BLaER1 treated with 17β-estradiol and CSF1 and Interleukin-3, amounts not matched to agents 10 nM and 100 nM (cell line): ENCODE results near the gene INO80C.
"Not testable (repeated sequence)": the region's sequence is repeated elsewhere in the genome, so short reads cannot be mapped to it uniquely, and the experiment has no call there.

ENCODE experiments used
- H3K27ac ChIP-seq, 11 experiments: shearing (Covaris generic); formaldehyde crosslinking; 2 replicates each; pipeline ENCODE4 v1.8.1; 2022
- H3K27me3 ChIP-seq, 11 experiments: shearing (Covaris generic); formaldehyde crosslinking; 2 replicates each; pipeline ENCODE4 v1.8.1; 2022
- H3K36me3 ChIP-seq, 11 experiments: shearing (Covaris generic); formaldehyde crosslinking; 2 replicates each; pipeline ENCODE4 v1.8.1; 2022
- H3K4me1 ChIP-seq, 10 experiments: shearing (Covaris generic); formaldehyde crosslinking; 2 replicates each; pipeline ENCODE4 v1.8.1; 2022
- H3K4me2 ChIP-seq, 11 experiments: shearing (Covaris generic); formaldehyde crosslinking; 2 replicates each; pipeline ENCODE4 v1.8.1; 2022
- H3K4me3 ChIP-seq, 10 experiments: shearing (Covaris generic); formaldehyde crosslinking; 2 replicates each; pipeline ENCODE4 v1.8.1; 2022
- H3K9ac ChIP-seq, 11 experiments: shearing (Covaris generic); formaldehyde crosslinking; 2 replicates each; pipeline ENCODE4 v1.8.1; 2022
- H3K9me3 ChIP-seq, 11 experiments: shearing (Covaris generic); formaldehyde crosslinking; replicated peaks in 1 of 11; 2 replicates each; pipeline ENCODE4 v1.8.1; 2022
- H4K20me1 ChIP-seq, 11 experiments: shearing (Covaris generic); formaldehyde crosslinking; 2 replicates each; pipeline ENCODE4 v1.8.1; 2022
- Cebpa-rat ChIP-seq, 11 experiments: shearing (Covaris generic); IDR thresholded peaks; 2 replicates each; pipeline ENCODE4 v1.8.1; 2022

Gene INO80C

DNA sequence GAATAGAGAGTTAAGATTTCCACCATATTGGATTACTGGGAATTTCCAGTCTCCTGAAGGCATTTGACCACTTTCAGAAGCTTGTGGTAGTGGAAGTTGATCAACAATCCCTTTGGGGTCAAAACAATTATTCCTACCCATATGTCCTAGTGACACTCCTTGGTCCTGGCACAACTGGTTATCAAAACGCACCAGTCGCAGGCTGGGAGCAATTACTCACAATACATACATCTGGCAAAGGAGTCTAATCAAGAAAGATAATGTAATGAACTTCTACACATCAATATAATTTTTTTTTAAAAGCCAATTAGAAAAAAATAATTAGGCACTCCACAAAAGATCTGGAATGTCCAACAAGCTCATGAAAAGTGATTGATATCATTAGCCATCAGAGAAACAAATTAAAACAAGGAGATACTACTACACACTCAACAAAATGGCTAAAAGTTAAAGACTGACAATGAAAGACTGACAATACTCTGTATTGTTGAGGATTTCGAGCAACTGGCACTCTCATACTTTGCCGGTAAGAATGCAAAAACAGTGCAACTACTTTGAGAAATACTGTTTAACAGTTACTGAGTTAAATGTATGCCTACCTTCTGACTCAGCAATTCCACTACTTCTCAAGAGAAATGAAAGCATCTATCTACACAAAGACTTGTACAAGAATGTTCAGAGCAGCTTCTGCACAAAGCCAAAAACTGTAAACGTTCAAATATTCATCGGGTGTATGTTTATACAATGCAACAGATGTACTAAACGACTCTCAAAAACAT lies 2.0 kb downstream of the INO80C start:
- TF ChIP-seq Cebpa-rat (IDR thresholded peaks at IDR 0.05), result no peak
- peaks cover 0 to 17% (median 0%) of the 10 kb centered on the region in 11 experiments; a peak in 10 of 22 replicates for H3K9me3 ChIP-seq
- peak overlapping the region in 2 of 10 experiments; percentile 65 to 72; a peak in 1 of 20 replicates for H3K4me3 ChIP-seq
- peaks cover 0 to 20% (median 0%) of the 10 kb centered on the region in 11 experiments; a peak in 2 of 22 replicates for H4K20me1 ChIP-seq
- H3K36me3 ChIP-seq, result 0 out of 22 replicates have a peak, but pooled peaks cover 0 to 5% (median 0%) of the 10 kb centered on the region in 11 experiments
- H3K27me3 ChIP-seq, result no peaks in the 10 kb centered on the region
- H3K4me1 ChIP-seq, result peaks cover 39 to 62% (median 54%) of the 10 kb centered on the region in 10 experiments
- no peak overlapping the region for H3K27ac ChIP-seq
- no peak overlapping the region for H3K9ac ChIP-seq
- H3K4me2 ChIP-seq, result peak overlapping the region; percentile 78 to 95 (median 91)

DNA sequence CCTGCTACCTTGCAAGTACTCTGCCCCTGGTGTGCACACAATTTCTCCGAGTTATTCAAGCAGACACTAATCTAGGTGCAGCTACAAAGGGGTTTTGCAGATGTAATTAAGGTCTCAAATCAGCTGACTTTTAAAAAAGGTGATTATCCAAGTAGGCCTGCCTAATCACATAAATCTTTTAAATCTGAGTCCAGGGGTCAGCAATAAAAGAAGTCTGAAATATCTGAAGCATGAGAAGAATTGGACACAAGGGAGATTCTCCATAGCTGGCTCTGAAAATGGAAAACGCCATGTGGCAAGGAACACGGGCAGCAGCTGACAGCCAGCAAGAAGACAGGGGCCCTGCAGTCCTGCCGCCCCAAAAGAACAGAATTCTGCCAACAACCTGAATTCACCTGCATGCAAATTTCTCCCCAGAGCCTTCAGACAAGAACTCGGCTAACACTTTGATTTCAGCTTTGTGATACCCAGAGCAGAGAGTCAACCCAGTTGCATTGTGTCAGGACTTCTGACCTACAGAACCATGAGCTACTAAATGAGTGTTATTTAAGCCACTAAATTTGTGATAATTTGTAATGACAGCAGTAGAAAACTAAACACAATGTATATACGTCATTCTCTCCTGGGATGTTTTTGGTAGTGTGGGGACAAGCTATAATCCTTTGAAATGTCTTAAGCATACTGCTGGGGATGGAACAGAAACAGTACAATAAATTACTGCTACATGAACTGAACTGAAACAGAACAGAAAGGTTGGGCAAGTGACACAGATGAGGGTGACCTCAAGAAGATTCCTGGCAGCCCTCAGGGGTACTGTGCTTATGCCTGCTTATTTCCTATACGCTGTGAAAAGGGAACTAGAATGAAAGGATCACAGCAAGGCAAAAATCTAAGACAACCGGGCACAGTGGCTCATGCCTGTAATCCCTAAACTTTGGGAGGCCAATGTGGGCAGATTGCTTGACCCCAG lies 3.2 kb downstream of the INO80C start:
- H3K27ac ChIP-seq, result no peak overlapping the region; a peak in 1 of 22 replicates
- peaks cover 0 to 32% (median 0%) of the 10 kb centered on the region in 11 experiments; a peak in 2 of 22 replicates for H4K20me1 ChIP-seq
- TF ChIP-seq Cebpa-rat (IDR thresholded peaks at IDR 0.05), result no peak
- no peaks in the 10 kb centered on the region for H3K27me3 ChIP-seq
- 0 out of 22 replicates have a peak, but pooled peaks cover 0 to 5% (median 0%) of the 10 kb centered on the region in 11 experiments for H3K36me3 ChIP-seq
- H3K9me3 ChIP-seq, result peaks cover 0 to 17% (median 0%) of the 10 kb centered on the region in 11 experiments; a peak in 10 of 22 replicates
- H3K4me1 ChIP-seq, result peaks cover 45 to 61% (median 53%) of the 10 kb centered on the region in 10 experiments
- H3K4me2 ChIP-seq, result peak overlapping the region; percentile 35 to 95 (median 90)
- no peak overlapping the region for H3K9ac ChIP-seq
- no peak overlapping the region for H3K4me3 ChIP-seq

DNA sequence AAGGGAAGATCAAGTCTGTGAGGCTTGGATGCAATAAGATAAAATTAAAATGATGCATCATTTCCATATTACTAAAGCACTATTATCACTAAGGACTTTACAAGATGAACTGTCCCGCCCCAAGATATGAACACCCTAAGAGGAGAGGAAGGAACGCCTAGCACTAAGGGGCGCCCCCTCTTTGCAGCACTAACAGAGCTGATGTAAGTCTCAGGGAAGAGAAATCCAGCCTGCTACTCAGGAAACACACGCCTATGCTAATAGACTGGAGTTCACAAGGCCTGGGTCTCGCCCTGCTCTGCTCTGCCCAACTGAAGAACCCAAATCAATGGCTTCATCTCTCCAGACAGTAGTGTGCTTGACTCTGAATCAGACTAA lies 6.1 kb downstream of the INO80C start:
- Histone ChIP-seq H3K27ac (peak overlapping the region in 9 of 11 experiments; percentile 9 to 59 (median 39); a peak in 13 of 22 replicates), H3K9ac (peak overlapping the region in 7 of 11 experiments; percentile 1 to 55 (median 20); a peak in 4 of 22 replicates), H3K9me3 (peaks cover 0 to 14% (median 4%) of the 10 kb centered on the region in 11 experiments; a peak in 15 of 22 replicates), H3K27me3 (no peaks in the 10 kb centered on the region), H3K4me3 (no peak overlapping the region), H4K20me1 (peaks cover 0 to 34% (median 0%) of the 10 kb centered on the region in 11 experiments; a peak in 2 of 22 replicates), H3K4me1 (peaks cover 36 to 51% (median 45%) of the 10 kb centered on the region in 10 experiments), H3K4me2 (peak overlapping the region; percentile 26 to 71 (median 62)), H3K36me3 (peaks cover 0 to 11% (median 0%) of the 10 kb centered on the region in 11 experiments; a peak in 2 of 22 replicates)
- no peak for TF ChIP-seq Cebpa-rat (IDR thresholded peaks at IDR 0.05)

DNA sequence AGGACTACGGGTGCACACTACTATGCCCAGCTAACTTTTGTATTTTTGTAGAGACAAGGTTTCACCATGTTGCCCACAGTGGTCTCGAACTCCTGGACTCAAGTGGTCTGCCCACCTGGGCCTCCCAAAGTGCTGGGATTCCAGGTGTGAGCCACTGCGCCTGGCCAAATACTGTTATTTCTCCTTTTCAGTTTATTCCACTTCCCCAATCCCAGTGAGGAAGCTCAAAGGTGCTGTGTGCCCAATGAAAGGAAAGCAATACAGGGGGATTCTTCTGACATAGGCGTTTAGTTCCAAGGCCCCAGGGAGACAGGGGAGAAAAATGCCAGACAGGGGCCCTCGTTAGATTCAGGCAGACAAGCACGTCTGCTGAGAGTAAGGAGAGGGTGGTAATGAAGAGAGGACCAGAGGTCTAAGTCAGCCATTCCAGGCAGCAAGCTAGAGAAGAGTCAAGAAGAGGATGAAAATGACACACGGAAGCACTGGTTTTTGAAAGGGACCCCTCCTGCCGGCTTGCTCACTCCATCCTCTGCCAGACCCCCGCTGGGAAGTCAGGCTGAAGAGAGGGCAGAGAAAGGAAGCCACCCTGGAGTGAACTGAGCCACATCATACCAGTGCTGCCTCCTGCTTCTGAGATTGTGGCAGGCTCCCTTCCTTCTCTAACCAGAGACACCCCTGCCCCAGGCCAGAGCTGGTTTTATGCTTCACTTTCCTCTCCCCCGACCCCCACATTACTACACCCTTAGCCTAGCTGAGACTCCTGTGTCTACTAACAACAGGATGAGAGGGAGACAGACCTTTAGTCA lies 6.7 kb downstream of the INO80C start:
- Histone ChIP-seq H3K9me3 (peaks cover 0 to 14% (median 4%) of the 10 kb centered on the region in 11 experiments; a peak in 15 of 22 replicates), H3K9ac (peak overlapping the region in 7 of 11 experiments; percentile 1 to 55 (median 20); a peak in 7 of 22 replicates), H3K4me1 (peaks cover 30 to 45% (median 39%) of the 10 kb centered on the region in 10 experiments), H3K4me3 (no peak overlapping the region), H3K27me3 (no peaks in the 10 kb centered on the region), H4K20me1 (peaks cover 0 to 34% (median 0%) of the 10 kb centered on the region in 11 experiments; a peak in 2 of 22 replicates), H3K27ac (peak overlapping the region in 10 of 11 experiments; percentile 4 to 59 (median 29); a peak in 15 of 22 replicates), H3K36me3 (peaks cover 0 to 11% (median 0%) of the 10 kb centered on the region in 11 experiments; a peak in 2 of 22 replicates), H3K4me2 (peak overlapping the region; percentile 26 to 71 (median 62))
- no peak for TF ChIP-seq Cebpa-rat (IDR thresholded peaks at IDR 0.05)

DNA sequence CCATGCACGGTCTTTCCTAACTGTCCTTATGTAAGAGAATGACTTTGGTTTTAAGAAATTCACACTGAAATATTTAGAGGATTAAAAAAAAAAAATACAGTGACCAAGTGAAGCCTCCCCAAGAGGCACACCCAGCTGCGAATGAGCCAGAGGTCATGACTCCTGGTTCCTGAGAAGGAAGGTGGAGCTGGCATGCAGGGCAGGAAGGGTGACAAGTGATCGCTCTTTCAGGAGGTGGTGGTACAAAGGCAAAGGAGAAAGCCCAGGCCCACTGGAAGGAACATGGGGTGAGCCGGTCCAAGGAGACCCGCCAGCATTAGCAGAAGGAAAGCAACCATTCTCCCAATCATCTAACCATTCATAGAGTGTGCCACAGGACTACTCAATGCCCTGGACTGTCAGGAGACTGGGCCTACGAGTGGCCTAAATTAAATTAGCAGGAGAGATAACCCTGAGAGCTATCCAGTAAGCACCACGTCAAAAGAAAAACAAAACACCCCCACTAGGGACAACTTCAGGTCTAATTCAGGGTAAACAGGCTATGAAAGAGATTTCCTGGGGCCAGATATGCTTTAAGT lies 7.8 kb downstream of the INO80C start:
- TF ChIP-seq Cebpa-rat (IDR thresholded peaks at IDR 0.05), result no peak
- H3K36me3 ChIP-seq, result peaks cover 0 to 11% (median 0%) of the 10 kb centered on the region in 11 experiments; a peak in 3 of 22 replicates
- no peak overlapping the region for H3K4me3 ChIP-seq
- peaks cover 0 to 9% (median 2%) of the 10 kb centered on the region in 11 experiments; a peak in 14 of 22 replicates for H3K9me3 ChIP-seq
- H3K27me3 ChIP-seq, result no peaks in the 10 kb centered on the region
- peaks cover 0 to 34% (median 0%) of the 10 kb centered on the region in 11 experiments; a peak in 2 of 22 replicates for H4K20me1 ChIP-seq
- no peak overlapping the region for H3K27ac ChIP-seq
- peak overlapping the region in 1 of 11 experiments; percentile 67; a peak in 1 of 22 replicates for H3K4me2 ChIP-seq
- H3K4me1 ChIP-seq, result peaks cover 19 to 38% (median 30%) of the 10 kb centered on the region in 10 experiments
- no peak overlapping the region for H3K9ac ChIP-seq

DNA sequence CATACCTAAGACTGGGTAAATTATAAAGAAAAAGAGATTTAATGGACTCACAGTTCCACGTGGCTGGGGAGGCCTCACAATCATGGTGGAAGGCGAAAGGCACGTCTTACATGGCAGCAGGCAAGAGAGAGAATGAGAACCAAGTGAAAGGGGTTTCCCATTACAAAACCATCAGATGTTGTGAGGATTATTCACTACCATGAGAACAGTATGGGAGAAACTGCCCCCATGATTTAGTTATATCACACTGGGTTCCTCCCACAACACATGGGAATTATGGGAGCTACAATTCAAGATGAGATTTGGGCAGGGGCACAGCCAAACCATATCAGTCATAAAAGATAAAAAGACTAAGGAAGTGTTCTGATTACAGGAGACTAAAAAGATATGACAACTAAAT lies 8.5 kb downstream of the INO80C start:
- Histone ChIP-seq H3K4me1 (peaks cover 15 to 31% (median 23%) of the 10 kb centered on the region in 10 experiments), H4K20me1 (peaks cover 0 to 30% (median 0%) of the 10 kb centered on the region in 11 experiments; a peak in 2 of 22 replicates), H3K36me3 (peaks cover 0 to 16% (median 0%) of the 10 kb centered on the region in 11 experiments; a peak in 3 of 22 replicates)
- not testable (repeated sequence) for H3K4me2 ChIP-seq, H3K27ac ChIP-seq, H3K9ac ChIP-seq, H3K9me3 ChIP-seq, H3K4me3 ChIP-seq, H3K27me3 ChIP-seq

DNA sequence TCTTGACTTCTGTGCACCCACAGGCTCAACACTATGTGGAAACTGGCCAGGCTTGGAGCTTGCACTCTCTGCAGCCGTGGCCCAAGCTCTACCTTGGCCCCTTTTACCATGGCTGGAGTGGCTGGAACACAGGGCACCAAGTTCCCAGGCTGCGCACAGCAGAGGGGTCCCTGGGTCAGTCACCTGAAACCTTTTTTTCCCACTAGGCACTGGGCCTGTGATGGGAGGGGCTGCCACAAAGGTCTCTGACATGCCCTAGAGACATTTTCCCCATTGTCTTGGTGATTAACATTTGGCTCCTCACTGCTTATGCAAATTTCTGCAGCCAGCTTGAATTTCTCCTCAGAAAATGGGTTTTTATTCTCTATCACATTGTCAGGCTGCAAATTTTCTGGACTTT lies 9.4 kb downstream of the INO80C start:
- H4K20me1 ChIP-seq, result peaks cover 0 to 26% (median 0%) of the 10 kb centered on the region in 11 experiments; a peak in 2 of 22 replicates
- peaks cover 15 to 28% (median 22%) of the 10 kb centered on the region in 10 experiments for H3K4me1 ChIP-seq
- not testable (repeated sequence) for H3K4me3 ChIP-seq, H3K27ac ChIP-seq, H3K27me3 ChIP-seq, H3K4me2 ChIP-seq, H3K9me3 ChIP-seq, H3K9ac ChIP-seq
- H3K36me3 ChIP-seq, result peaks cover 0 to 16% (median 0%) of the 10 kb centered on the region in 11 experiments; a peak in 4 of 22 replicates

DNA sequence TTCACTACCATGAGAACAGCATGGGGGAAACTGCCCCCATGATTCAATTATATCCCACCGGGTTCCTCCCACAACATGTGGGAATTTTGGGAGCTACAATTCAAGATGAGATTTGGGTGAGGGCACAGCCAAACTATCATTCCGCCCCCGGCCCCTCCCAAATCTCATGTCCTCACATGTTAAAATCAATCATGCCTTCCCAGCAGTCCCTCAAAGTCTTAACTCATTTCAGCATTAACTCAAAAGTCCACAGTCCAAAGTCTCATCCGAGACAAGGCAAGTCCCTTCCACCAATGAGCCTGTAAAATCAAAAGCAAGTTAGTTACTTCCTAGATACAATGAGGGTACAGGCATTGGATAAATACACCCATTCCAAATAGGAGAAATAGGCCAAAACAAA lies 10.2 kb downstream of the INO80C start:
- Histone ChIP-seq H3K4me1 (peaks cover 19 to 32% (median 27%) of the 10 kb centered on the region in 10 experiments), H3K36me3 (peaks cover 0 to 16% (median 0%) of the 10 kb centered on the region in 11 experiments; a peak in 4 of 22 replicates), H4K20me1 (peaks cover 0 to 26% (median 0%) of the 10 kb centered on the region in 11 experiments; a peak in 2 of 22 replicates)
- H3K4me3 ChIP-seq, H3K9ac ChIP-seq, H3K27me3 ChIP-seq, H3K27ac ChIP-seq, H3K4me2 ChIP-seq, H3K9me3 ChIP-seq: not testable (repeated sequence)
